ENCODE results near the gene CERT1.

CERT1 gene

DNA sequence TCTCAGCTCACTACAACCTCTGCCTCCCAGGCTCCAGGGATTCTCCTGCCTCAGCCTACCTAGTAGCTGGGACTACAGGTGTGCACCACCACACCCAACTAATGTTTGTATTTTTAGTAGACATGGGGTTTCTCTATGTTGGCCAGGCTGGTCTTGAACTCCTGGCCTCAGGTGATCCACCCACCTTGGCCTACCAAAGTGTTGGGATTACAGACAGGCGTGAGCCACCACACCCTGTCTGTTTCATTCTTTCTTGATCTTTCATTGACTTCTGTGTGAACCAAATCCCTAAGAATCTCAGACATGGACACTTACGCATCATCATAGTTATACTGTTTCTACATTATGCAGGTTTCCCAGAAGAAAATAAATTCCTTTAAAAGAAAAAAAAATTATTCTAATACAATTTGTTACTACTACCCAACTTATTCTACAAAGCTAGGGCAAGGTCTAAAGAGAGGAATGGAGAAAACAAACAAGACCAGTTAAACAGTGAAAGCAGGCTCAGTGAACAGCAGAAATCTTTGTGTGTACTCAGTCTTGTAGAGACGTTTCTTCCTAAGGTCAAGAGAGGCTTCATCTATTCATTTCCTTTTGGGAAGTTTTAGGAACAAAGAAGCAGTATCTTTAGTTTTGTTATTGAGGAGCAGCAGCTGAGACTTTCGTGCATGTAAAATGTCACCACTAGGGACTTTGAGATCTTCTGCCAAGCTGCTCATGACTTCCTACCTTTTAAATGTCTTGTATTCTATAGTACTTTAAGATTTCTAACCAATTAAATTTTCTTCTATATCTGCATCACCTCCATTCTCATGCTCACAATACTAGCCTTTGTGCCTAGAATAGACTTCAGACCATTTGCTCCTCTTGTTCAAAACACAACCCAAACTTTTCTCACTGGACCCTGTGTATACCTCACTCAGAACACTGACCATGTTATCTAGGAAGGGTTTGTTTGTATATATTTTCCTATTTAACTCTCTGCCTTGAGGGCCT is 180.0 kb downstream of the CERT1 start:
- ChIA-PET POLR2A (no interaction called here), CTCF (interaction anchor here (0.7 to 1.9 kb wide), 3 partner anchors 19 to 94 kb away, joined by 3 to 4 read pairs (median 3); no protein-coding TSS in a partner anchor)
- TF ChIP-seq ZNF677 (tag by site-specific recombination; IDR thresholded peaks at IDR 0.05) (peak; percentile 82), ZNF544 (tag by site-specific recombination; IDR thresholded peaks at IDR 0.05) (no peak), EGR2 (tag by site-specific recombination; IDR thresholded peaks at IDR 0.05; ENCODE audit: low read depth) (no peak), ZNF19 (tag by site-specific recombination; IDR thresholded peaks at IDR 0.05; ENCODE audit: low read depth) (no peak), ZFP3 (tag by site-specific recombination; IDR thresholded peaks at IDR 0.05; ENCODE audit: low read depth) (no peak), ZFP69B (tag by site-specific recombination; IDR thresholded peaks at IDR 0.05) (no peak), ZNF701 (tag by site-specific recombination; IDR thresholded peaks at IDR 0.05) (no peak), ZNF239 (tag by site-specific recombination; IDR thresholded peaks at IDR 0.05) (no peak), CTCF (tag by site-specific recombination; IDR thresholded peaks at IDR 0.05) (0 out of 2 replicates have a peak, but pooled peaks have one; percentile 12)
- TF ChIP-seq, protein P1, sequence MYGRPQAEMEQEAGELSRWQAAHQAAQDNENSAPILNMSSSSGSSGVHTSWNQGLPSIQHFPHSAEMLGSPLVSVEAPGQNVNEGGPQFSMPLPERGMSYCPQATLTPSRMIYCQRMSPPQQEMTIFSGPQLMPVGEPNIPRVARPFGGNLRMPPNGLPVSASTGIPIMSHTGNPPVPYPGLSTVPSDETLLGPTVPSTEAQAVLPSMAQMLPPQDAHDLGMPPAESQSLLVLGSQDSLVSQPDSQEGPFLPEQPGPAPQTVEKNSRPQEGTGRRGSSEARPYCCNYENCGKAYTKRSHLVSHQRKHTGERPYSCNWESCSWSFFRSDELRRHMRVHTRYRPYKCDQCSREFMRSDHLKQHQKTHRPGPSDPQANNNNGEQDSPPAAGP (tag by site-specific recombination; IDR thresholded peaks at IDR 0.05) = no peak
- Histone ChIP-seq H3K4me3 (ENCODE audit: low read depth, low read length) (no peak overlapping the region), H3K36me3 (ENCODE audit: control insufficient read depth in 2 of 2, insufficient read depth in 1 of 2, low read length in 2 of 2) (no peaks in the 10 kb centered on the region), H3K27ac (ENCODE audit: extremely low read depth, low read depth, low read length) (no peak overlapping the region), H3K9me3 (ENCODE audit: control insufficient read depth, insufficient read depth, low read depth, low read length) (no peaks in the 10 kb centered on the region), H3K4me1 (ENCODE audit: control insufficient read depth, insufficient read depth, low read length) (no peaks in the 10 kb centered on the region)

GRCh38 chr5:75330404-75330803 is 181.0 kb downstream of the CERT1 start:
- H3K4me3 ChIP-seq (ENCODE audit: low read depth, low read length) = no peak overlapping the region
- H3K27ac ChIP-seq (ENCODE audit: extremely low read depth, low read depth, low read length) = no peak overlapping the region
- CTCF ChIA-PET = interaction anchor here (0.7 to 1.9 kb wide), 4 partner anchors 9 to 361 kb away, joined by 3 to 4 read pairs (median 3); no protein-coding TSS in a partner anchor
- no peaks in the 10 kb centered on the region for H3K9me3 ChIP-seq (ENCODE audit: control insufficient read depth, insufficient read depth, low read depth, low read length)
- POLR2A ChIA-PET = no interaction called here
- TF ChIP-seq ZNF792 (tag by site-specific recombination; IDR thresholded peaks at IDR 0.05) (no peak), ZNF24 (tag by site-specific recombination; IDR thresholded peaks at IDR 0.05) (no peak), ZNF394 (tag by site-specific recombination; IDR thresholded peaks at IDR 0.05; ENCODE audit: borderline replicate concordance) (no peak)
- TF ChIP-seq, protein P2, sequence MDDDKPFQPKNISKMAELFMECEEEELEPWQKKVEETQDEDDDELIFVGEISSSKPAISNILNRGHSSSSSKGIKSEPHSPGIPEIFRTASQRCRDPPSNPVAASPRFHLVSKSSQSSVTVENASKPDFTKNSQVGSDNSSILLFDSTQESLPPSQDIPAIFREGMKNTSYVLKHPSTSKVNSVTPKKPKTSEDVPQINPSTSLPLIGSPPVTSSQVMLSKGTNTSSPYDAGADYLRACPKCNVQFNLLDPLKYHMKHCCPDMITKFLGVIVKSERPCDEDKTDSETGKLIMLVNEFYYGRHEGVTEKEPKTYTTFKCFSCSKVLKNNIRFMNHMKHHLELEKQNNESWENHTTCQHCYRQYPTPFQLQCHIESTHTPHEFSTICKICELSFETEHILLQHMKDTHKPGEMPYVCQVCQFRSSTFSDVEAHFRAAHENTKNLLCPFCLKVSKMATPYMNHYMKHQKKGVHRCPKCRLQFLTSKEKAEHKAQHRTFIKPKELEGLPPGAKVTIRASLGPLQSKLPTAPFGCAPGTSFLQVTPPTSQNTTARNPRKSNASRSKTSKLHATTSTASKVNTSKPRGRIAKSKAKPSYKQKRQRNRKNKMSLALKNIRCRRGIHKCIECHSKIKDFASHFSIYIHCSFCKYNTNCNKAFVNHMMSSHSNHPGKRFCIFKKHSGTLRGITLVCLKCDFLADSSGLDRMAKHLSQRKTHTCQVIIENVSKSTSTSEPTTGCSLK (tag by site-specific recombination; IDR thresholded peaks at IDR 0.05) = no peak
- H3K36me3 ChIP-seq (ENCODE audit: control insufficient read depth in 2 of 2, insufficient read depth in 1 of 2, low read length in 2 of 2) = no peaks in the 10 kb centered on the region
- no peaks in the 10 kb centered on the region for H3K4me1 ChIP-seq (ENCODE audit: control insufficient read depth, insufficient read depth, low read length)

Measured in HEK293 (cell line).